ENCODE results near the gene DDA1. TPM values are rescaled to one million over a fixed set of nuclear protein-coding genes. Genes with fewer than 3 reads are reported as not detected.
A peak's percentile ranks its signal among the peaks of the same experiment; 100 is the strongest.

Gene DDA1
- total and polyA plus RNA-seq, 2 experiments from 2014 or later: 43.1 to 60.0 TPM

DNA sequence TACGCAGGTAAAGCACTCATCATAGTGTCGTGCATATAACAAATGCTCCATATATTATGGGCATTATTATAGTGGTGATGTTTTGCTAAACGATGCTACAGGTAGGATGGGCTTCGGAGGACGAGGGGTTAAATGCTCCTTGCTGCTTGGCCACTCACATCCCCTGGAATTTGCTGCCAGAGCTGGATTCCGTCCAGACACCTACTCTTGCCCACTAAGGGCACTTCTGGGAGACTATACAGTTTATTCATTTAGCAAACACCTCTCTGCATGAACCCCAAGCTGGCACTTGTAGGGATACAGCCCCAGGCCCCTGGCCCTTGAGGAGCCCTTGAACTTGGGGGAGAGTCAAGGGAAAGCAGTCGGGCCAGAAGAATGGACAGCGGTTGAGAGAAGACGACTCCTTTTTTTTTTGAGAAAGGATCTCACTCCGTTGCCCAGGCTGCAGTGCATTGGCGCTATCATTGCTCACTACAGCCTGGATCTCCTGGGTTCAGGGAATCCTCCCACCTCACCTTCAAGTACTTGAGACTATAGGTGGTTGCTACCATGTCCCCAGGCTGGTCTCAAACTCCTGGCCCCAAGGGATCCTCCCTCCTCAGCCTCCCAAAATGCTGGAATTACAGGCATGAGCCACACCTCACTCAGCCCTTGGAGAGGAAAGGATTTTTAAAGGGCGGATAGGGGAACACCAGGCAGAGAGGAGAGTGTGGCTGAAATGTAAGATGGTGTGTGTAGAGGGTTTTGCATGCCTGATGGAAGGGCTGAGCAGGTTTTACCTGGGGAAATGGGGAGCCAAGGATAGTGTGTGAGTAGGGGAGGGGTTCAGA is 4.8 kb upstream of the DDA1 start:
- Histone ChIP-seq H2AFZ (no peak overlapping the region), H4K20me1 (ENCODE audit: insufficient read depth, poor library complexity, severe bottlenecking) (no peaks in the 10 kb centered on the region), H3K27ac (peak overlapping the region; percentile 1), H3K36me3 (replicated peaks; ENCODE audit: insufficient read depth, low read depth) (no peaks in the 10 kb centered on the region), H3K4me3 (no peak overlapping the region), H3K79me2 (peaks cover 27% of the 10 kb centered on the region), H3K27me3 (no peaks in the 10 kb centered on the region), H3K9me2 (replicated peaks; ENCODE audit: insufficient read depth) (no peaks in the 10 kb centered on the region), H3K4me2 (peak overlapping the region; percentile 64), H3K4me1 (ENCODE audit: insufficient read depth) (peaks cover 18% of the 10 kb centered on the region), H3K9me3 (ENCODE audit: low read depth) (no peaks in the 10 kb centered on the region)
- DNase-seq (ENCODE audit: low spot score): no peak
- TF ChIP-seq, protein P1, sequence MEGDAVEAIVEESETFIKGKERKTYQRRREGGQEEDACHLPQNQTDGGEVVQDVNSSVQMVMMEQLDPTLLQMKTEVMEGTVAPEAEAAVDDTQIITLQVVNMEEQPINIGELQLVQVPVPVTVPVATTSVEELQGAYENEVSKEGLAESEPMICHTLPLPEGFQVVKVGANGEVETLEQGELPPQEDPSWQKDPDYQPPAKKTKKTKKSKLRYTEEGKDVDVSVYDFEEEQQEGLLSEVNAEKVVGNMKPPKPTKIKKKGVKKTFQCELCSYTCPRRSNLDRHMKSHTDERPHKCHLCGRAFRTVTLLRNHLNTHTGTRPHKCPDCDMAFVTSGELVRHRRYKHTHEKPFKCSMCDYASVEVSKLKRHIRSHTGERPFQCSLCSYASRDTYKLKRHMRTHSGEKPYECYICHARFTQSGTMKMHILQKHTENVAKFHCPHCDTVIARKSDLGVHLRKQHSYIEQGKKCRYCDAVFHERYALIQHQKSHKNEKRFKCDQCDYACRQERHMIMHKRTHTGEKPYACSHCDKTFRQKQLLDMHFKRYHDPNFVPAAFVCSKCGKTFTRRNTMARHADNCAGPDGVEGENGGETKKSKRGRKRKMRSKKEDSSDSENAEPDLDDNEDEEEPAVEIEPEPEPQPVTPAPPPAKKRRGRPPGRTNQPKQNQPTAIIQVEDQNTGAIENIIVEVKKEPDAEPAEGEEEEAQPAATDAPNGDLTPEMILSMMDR (IDR thresholded peaks at IDR 0.05; ENCODE audit: poor library complexity): no peak
- TF ChIP-seq EZH2phosphoT487 (IDR thresholded peaks at IDR 0.05; ENCODE audit: low read depth, severe bottlenecking, unreplicated experiment): no peak
- TF ChIP-seq EZH2 (IDR thresholded peaks at IDR 0.05; ENCODE audit: borderline replicate concordance): no peak
- whole genome bisulfite sequencing (ENCODE audit: low lambda C conversion rate, missing lambda C conversion rate): 74% methylated on average over 12 of the region's 12 CpGs

DNA sequence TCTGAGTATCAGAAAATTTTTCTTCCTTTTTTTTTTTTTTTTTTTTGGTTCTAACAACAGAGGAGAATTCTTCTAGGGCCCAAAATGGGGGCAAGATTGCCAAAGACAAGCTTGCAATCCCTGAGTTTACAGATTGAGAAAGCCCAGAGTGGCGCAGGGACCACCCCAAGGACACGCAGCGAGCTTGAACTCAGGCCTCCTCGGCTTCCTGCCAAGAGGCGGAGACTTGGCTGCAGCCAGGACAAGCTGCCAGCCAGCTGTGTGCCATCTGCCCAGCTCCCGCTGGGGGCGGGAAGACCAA is 4.2 kb upstream of the DDA1 start:
- Histone ChIP-seq H2AFZ (no peak overlapping the region), H3K79me2 (peaks cover 33% of the 10 kb centered on the region), H3K4me2 (peak overlapping the region; percentile 64), H3K27ac (peak overlapping the region; percentile 1), H3K4me1 (ENCODE audit: insufficient read depth) (peaks cover 18% of the 10 kb centered on the region), H3K4me3 (no peak overlapping the region), H3K36me3 (replicated peaks; ENCODE audit: insufficient read depth, low read depth) (no peaks in the 10 kb centered on the region), H4K20me1 (ENCODE audit: insufficient read depth, poor library complexity, severe bottlenecking) (no peaks in the 10 kb centered on the region), H3K9me2 (replicated peaks; ENCODE audit: insufficient read depth) (no peaks in the 10 kb centered on the region), H3K27me3 (no peaks in the 10 kb centered on the region), H3K9me3 (ENCODE audit: low read depth) (no peaks in the 10 kb centered on the region)
- TF ChIP-seq EZH2phosphoT487 (IDR thresholded peaks at IDR 0.05; ENCODE audit: low read depth, severe bottlenecking, unreplicated experiment) (no peak), EZH2 (IDR thresholded peaks at IDR 0.05; ENCODE audit: borderline replicate concordance) (no peak)
- TF ChIP-seq, protein P1 (IDR thresholded peaks at IDR 0.05; ENCODE audit: poor library complexity): no peak
- 5% methylated on average over 7 of the region's 7 CpGs for WGBS (ENCODE audit: low lambda C conversion rate, missing lambda C conversion rate)
- DNase-seq (ENCODE audit: low spot score): no peak

DNA sequence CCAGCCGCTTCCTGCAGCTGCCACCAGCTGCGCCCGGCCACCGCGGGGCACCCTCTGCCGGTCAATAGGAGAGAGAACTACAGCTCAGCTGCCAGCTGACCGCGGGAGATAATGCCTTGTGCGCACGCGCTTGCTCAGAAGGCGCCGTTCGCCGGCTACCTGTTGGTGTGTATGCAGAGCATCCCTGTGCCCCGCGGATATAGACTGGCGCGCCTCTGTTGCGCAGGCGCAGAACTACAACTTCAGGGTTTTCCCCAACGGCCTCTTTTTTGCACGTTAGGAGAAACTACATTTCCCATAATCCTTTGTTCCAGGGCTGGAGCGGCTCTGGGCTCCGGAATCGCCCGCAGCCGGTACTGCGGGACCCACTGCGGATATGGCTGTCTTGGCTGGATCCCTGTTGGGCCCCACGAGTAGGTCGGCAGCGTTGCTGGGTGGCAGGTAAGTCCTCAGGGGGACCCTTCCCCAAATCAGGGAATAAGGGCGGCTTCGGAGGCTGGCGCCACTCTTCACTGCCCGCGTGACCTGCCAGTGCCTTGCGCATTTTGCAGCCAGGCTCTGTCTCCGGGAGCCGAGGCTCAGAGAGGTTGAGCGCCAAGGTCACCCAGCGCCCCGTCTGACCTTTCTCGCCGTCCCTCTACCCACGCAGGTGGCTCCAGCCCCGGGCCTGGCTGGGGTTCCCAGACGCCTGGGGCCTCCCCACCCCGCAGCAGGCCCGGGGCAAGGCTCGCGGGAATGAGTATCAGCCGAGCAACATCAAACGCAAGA is 3.7 kb upstream of the DDA1 start, which contains the start of gene MRPL34:
Gene MRPL34 (plus strand): TSS at position 356 of the 768 bp plus-strand sequence. CDS start 21 bp downstream, at position 377.
- no peaks in the 10 kb centered on the region for H3K36me3 ChIP-seq (replicated peaks; ENCODE audit: insufficient read depth, low read depth)
- under 1% methylated on average over 55 of the region's 55 CpGs for WGBS (ENCODE audit: low lambda C conversion rate, missing lambda C conversion rate)
- H3K27me3 ChIP-seq: no peaks in the 10 kb centered on the region
- H3K4me3 ChIP-seq: peak within 1 kb of the TSS; percentile 46
- H3K79me2 ChIP-seq: peaks cover 38% of the 10 kb centered on the region
- no peaks in the 10 kb centered on the region for H3K9me2 ChIP-seq (replicated peaks; ENCODE audit: insufficient read depth)
- no peaks in the 10 kb centered on the region for H3K9me3 ChIP-seq (ENCODE audit: low read depth)
- H2AFZ ChIP-seq: peak within 1 kb of the TSS; percentile 40
- peaks cover 23% of the 10 kb centered on the region for H3K4me1 ChIP-seq (ENCODE audit: insufficient read depth)
- peak; percentile 99 for DNase-seq (ENCODE audit: low spot score)
- peak within 1 kb of the TSS; percentile 94 for H3K4me2 ChIP-seq
- TF ChIP-seq, protein P1 (IDR thresholded peaks at IDR 0.05; ENCODE audit: poor library complexity): peak; percentile 92
- TF ChIP-seq EZH2phosphoT487 (IDR thresholded peaks at IDR 0.05; ENCODE audit: low read depth, severe bottlenecking, unreplicated experiment): no peak
- peak within 1 kb of the TSS; percentile 84 for H3K27ac ChIP-seq
- no peaks in the 10 kb centered on the region for H4K20me1 ChIP-seq (ENCODE audit: insufficient read depth, poor library complexity, severe bottlenecking)

Data from hepatocyte (in vitro differentiated cells).